ENCODE results near the gene CINP.
"Not testable (repeated sequence)": the region's sequence is repeated elsewhere in the genome, so short reads cannot be mapped to it uniquely, and the experiment has no call there.

CINP gene

GRCh38 chr14:102316338-102316742 lies 46.4 kb downstream of the CINP start:
- H3K4me3 ChIP-seq (ENCODE audit: low read depth, low read length): peak overlapping the region; percentile 37
- no peak for TF ChIP-seq CTCF (IDR thresholded peaks at IDR 0.05; ENCODE audit: borderline replicate concordance, insufficient read depth, low read depth, low read length)

- no peak overlapping the region for H3K4me3 ChIP-seq (ENCODE audit: low read depth, low read length)
- TF ChIP-seq CTCF (IDR thresholded peaks at IDR 0.05; ENCODE audit: borderline replicate concordance, insufficient read depth, low read depth, low read length): no peak
Observed at GRCh38 chr14:102315121-102315520, 47.6 kb downstream of the CINP start.

GRCh38 chr14:102314242-102315011 lies 48.3 kb downstream of the CINP start:
- peak; percentile 96 for TF ChIP-seq CTCF (IDR thresholded peaks at IDR 0.05; ENCODE audit: borderline replicate concordance, insufficient read depth, low read depth, low read length)
- H3K4me3 ChIP-seq (ENCODE audit: low read depth, low read length): peak overlapping the region; percentile 49

- H3K4me3 ChIP-seq (ENCODE audit: low read depth, low read length): peak within 1 kb of the TSS; percentile 82
- no peak for TF ChIP-seq CTCF (IDR thresholded peaks at IDR 0.05; ENCODE audit: borderline replicate concordance, insufficient read depth, low read depth, low read length)
Observed at GRCh38 chr14:102304611-102305506, 57.8 kb downstream of the CINP start, which contains the start of gene MOK. MOK (minus strand) TSS chr14:102305164; CDS start chr14:102304968, 196 bp downstream.

- H3K4me3 ChIP-seq (ENCODE audit: low read depth, low read length): no peak overlapping the region
- no peak for TF ChIP-seq CTCF (IDR thresholded peaks at IDR 0.05; ENCODE audit: borderline replicate concordance, insufficient read depth, low read depth, low read length)
Observed at GRCh38 chr14:102303664-102304063, 59.0 kb downstream of the CINP start.

- H3K4me3 ChIP-seq (ENCODE audit: low read depth, low read length): not testable (repeated sequence)
Observed at GRCh38 chr14:102298303-102299070, 64.2 kb downstream of the CINP start.
